Measurements from ENCODE around the gene PRDM16.

The PRDM16 gene

GRCh38 chr1:3431266-3431665 is 362.3 kb downstream of the PRDM16 start:
- H3K4me3 ChIP-seq (ENCODE audit: low read depth, low read length) = no peak overlapping the region
- TF ChIP-seq CTCF (tag by site-specific recombination; IDR thresholded peaks at IDR 0.05) (peak; percentile 54), ZBTB7A (tag by site-specific recombination; IDR thresholded peaks at IDR 0.05; ENCODE audit: low read depth) (no peak)
- ChIA-PET CTCF (interaction anchor here (1.5 kb wide), 1 partner anchor 8 kb away, joined by 5 read pairs; no protein-coding TSS in a partner anchor), POLR2A (no interaction called here)
- peaks cover 0 to 41% of the 10 kb centered on the region in 2 experiments; a peak in 1 of 3 replicates for H3K36me3 ChIP-seq (ENCODE audit: control insufficient read depth in 2 of 2, insufficient read depth in 1 of 2, low read length in 2 of 2)
- no peaks in the 10 kb centered on the region for H3K4me1 ChIP-seq (ENCODE audit: control insufficient read depth, insufficient read depth, low read length)
- H3K27ac ChIP-seq (ENCODE audit: extremely low read depth, low read depth, low read length) = no peak overlapping the region
- H3K9me3 ChIP-seq (ENCODE audit: control insufficient read depth, insufficient read depth, low read depth, low read length) = no peaks in the 10 kb centered on the region

- H3K9me3 ChIP-seq (ENCODE audit: control insufficient read depth, insufficient read depth, low read depth, low read length) = no peaks in the 10 kb centered on the region
- no peaks in the 10 kb centered on the region for H3K4me1 ChIP-seq (ENCODE audit: control insufficient read depth, insufficient read depth, low read length)
- ChIA-PET POLR2A (no interaction called here), CTCF (interaction anchor here (0.7 to 1.5 kb wide), 2 partner anchors 9 to 1294 kb away, joined by 4 to 5 read pairs; no protein-coding TSS in a partner anchor)
- H3K27ac ChIP-seq (ENCODE audit: extremely low read depth, low read depth, low read length) = no peak overlapping the region
- TF ChIP-seq FEZF1 (tag by site-specific recombination; IDR thresholded peaks at IDR 0.05) = no peak
- TF ChIP-seq ZNF791 (tag by site-specific recombination; IDR thresholded peaks at IDR 0.05) = no peak
- no peak for TF ChIP-seq ZNF391 (tag by site-specific recombination; IDR thresholded peaks at IDR 0.05; ENCODE audit: borderline replicate concordance, low read depth)
- no peak for TF ChIP-seq HOXA7 (CRISPR knock-in tag; IDR thresholded peaks at IDR 0.05; ENCODE audit: borderline replicate concordance)
- no peak for TF ChIP-seq PRDM1 (tag by site-specific recombination; IDR thresholded peaks at IDR 0.05)
- no peak for TF ChIP-seq OSR2 (tag by site-specific recombination; IDR thresholded peaks at IDR 0.05)
- TF ChIP-seq, protein P1, sequence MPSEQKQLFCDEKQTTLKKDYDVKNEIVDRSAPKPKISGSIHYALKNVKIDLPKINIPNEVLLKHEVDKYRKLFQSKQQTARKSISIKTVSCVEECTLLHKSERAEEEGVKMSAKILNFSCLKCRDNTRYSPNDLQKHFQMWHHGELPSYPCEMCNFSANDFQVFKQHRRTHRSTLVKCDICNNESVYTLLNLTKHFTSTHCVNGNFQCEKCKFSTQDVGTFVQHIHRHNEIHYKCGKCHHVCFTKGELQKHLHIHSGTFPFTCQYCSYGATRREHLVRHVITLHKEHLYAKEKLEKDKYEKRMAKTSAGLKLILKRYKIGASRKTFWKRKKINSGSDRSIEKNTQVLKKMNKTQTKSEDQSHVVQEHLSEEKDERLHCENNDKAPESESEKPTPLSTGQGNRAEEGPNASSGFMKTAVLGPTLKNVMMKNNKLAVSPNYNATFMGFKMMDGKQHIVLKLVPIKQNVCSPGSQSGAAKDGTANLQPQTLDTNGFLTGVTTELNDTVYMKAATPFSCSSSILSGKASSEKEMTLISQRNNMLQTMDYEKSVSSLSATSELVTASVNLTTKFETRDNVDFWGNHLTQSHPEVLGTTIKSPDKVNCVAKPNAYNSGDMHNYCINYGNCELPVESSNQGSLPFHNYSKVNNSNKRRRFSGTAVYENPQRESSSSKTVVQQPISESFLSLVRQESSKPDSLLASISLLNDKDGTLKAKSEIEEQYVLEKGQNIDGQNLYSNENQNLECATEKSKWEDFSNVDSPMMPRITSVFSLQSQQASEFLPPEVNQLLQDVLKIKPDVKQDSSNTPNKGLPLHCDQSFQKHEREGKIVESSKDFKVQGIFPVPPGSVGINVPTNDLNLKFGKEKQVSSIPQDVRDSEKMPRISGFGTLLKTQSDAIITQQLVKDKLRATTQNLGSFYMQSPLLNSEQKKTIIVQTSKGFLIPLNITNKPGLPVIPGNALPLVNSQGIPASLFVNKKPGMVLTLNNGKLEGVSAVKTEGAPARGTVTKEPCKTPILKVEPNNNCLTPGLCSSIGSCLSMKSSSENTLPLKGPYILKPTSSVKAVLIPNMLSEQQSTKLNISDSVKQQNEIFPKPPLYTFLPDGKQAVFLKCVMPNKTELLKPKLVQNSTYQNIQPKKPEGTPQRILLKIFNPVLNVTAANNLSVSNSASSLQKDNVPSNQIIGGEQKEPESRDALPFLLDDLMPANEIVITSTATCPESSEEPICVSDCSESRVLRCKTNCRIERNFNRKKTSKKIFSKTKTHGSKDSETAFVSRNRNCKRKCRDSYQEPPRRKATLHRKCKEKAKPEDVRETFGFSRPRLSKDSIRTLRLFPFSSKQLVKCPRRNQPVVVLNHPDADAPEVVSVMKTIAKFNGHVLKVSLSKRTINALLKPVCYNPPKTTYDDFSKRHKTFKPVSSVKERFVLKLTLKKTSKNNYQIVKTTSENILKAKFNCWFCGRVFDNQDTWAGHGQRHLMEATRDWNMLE (tag by site-specific recombination; conservative IDR thresholded peaks at IDR 0.05; ENCODE audit: low read depth) = no peak
- peaks cover 0 to 36% of the 10 kb centered on the region in 2 experiments; a peak in 1 of 3 replicates for H3K36me3 ChIP-seq (ENCODE audit: control insufficient read depth in 2 of 2, insufficient read depth in 1 of 2, low read length in 2 of 2)
- no peak overlapping the region for H3K4me3 ChIP-seq (ENCODE audit: low read depth, low read length)
Measured at GRCh38 chr1:3431686-3432085, 362.7 kb downstream of the PRDM16 start.

- Histone ChIP-seq H3K4me3 (ENCODE audit: low read depth, low read length) (no peak overlapping the region), H3K4me1 (ENCODE audit: control insufficient read depth, insufficient read depth, low read length) (no peaks in the 10 kb centered on the region), H3K9me3 (ENCODE audit: control insufficient read depth, insufficient read depth, low read depth, low read length) (no peaks in the 10 kb centered on the region), H3K36me3 (ENCODE audit: control insufficient read depth in 2 of 2, insufficient read depth in 1 of 2, low read length in 2 of 2) (peaks cover 0 to 30% of the 10 kb centered on the region in 2 experiments; a peak in 1 of 3 replicates), H3K27ac (ENCODE audit: extremely low read depth, low read depth, low read length) (no peak overlapping the region)
- CTCF ChIA-PET = interaction anchor here (0.7 to 1.5 kb wide), 4 partner anchors 9 to 1833 kb away, joined by 3 to 5 read pairs (median 4); no protein-coding TSS in a partner anchor
- POLR2A ChIA-PET = no interaction called here
- TF ChIP-seq ZSCAN5A (tag by site-specific recombination; IDR thresholded peaks at IDR 0.05) (no peak), REST (tag by site-specific recombination; IDR thresholded peaks at IDR 0.05) (no peak), ZNF843 (tag by site-specific recombination; IDR thresholded peaks at IDR 0.05) (no peak), ZNF610 (tag by site-specific recombination; IDR thresholded peaks at IDR 0.05; ENCODE audit: borderline replicate concordance) (no peak), ZNF394 (tag by site-specific recombination; IDR thresholded peaks at IDR 0.05; ENCODE audit: borderline replicate concordance) (no peak), CTCF (tag by site-specific recombination; IDR thresholded peaks at IDR 0.05) (no peak), RBAK (tag by site-specific recombination; IDR thresholded peaks at IDR 0.05) (no peak), ZBTB17 (tag by site-specific recombination; IDR thresholded peaks at IDR 0.05) (no peak), ZNF473 (tag by site-specific recombination; IDR thresholded peaks at IDR 0.05) (no peak)
Measured at GRCh38 chr1:3432306-3432705, 363.3 kb downstream of the PRDM16 start.
